Myometrial cell (primary cell): ENCODE data around the gene PSME3. TPM values are rescaled to one million over a fixed set of nuclear protein-coding genes. Genes with fewer than 3 reads are reported as not detected.

Experiments
- total RNA-seq: library from RNA; depleted of rRNA; stranded (reverse); fragments of >200 nt; gene quantifications from 2 replicates; pipeline ENCODE4 v1.2.3, GENCODE V29; 2015

The PSME3 gene
- total RNA-seq: 85.0 and 123 TPM in 2 replicates

GRCh38 chr17:42832934-42833766, at the start of gene PSME3:
Gene PSME3 (plus strand): TSS chr17:42833397. CDS start chr17:42833632, 235 bp downstream.

GRCh38 chr17:42798383-42799380, 34.5 kb upstream of the PSME3 start, which contains the start of the genes CNTD1 and COA3:
Gene CNTD1 (plus strand): TSS chr17:42798861. CDS start chr17:42799068, 207 bp downstream.
Gene COA3 (minus strand): TSS chr17:42798704. CDS start chr17:42798681, 23 bp downstream.

GRCh38 chr17:42844271-42844670, 11.1 kb downstream of the PSME3 start, which contains the start of gene AOC2:
Gene AOC2 (plus strand): TSS chr17:42844580. CDS start chr17:42844627, 47 bp downstream.

GRCh38 chr17:42850954-42851353, 17.8 kb downstream of the PSME3 start, which contains the start of gene AOC3:
Gene AOC3 (plus strand): TSS chr17:42851199. CDS start chr17:42851344, 145 bp downstream.

Other genes with a start within 250 kb of the PSME3 start
- 46.4 and 89.4 TPM in 2 replicates for gene RETREG3, start 224.0 kb upstream of the PSME3 start, total RNA-seq
- 87.6 and 110 TPM in 2 replicates for gene TUBG1, start 223.7 kb upstream of the PSME3 start, total RNA-seq
- 10.4 and 13.8 TPM in 2 replicates for gene TUBG2, start 174.1 kb upstream of the PSME3 start, total RNA-seq
- 20.5 and 27.8 TPM in 2 replicates for gene PLEKHH3, start 156.4 kb upstream of the PSME3 start, total RNA-seq
- gene CCR10, start 151.6 kb upstream of the PSME3 start, total RNA-seq: 22.2 and 27.1 TPM in 2 replicates
- gene CNTNAP1, start 150.9 kb upstream of the PSME3 start, total RNA-seq: 32.8 and 36.9 TPM in 2 replicates
- gene EZH1, start 88.4 kb upstream of the PSME3 start, total RNA-seq: 9.6 and 12.7 TPM in 2 replicates
- 1.9 and 5.5 TPM in 2 replicates for gene RAMP2, start 72.2 kb upstream of the PSME3 start, total RNA-seq
- gene VPS25, start 59.9 kb upstream of the PSME3 start, total RNA-seq: 128 and 142 TPM in 2 replicates
- 12.7 and 13.6 TPM in 2 replicates for gene WNK4, start 52.8 kb upstream of the PSME3 start, total RNA-seq
- 60.8 and 72.4 TPM in 2 replicates for gene COA3, start 34.7 kb upstream of the PSME3 start, total RNA-seq
- gene CNTD1, start 34.5 kb upstream of the PSME3 start, total RNA-seq: 0.58 TPM in 1 of 2 replicates, not detected in the other
- gene BECN1, start 9.1 kb upstream of the PSME3 start, total RNA-seq: 69.2 and 128 TPM in 2 replicates
- gene AOC2, start 11.2 kb downstream of the PSME3 start, total RNA-seq: under 0.01 and 0.29 TPM in 2 replicates
- not detected in 2 replicates for gene AOC3, start 17.8 kb downstream of the PSME3 start, total RNA-seq
- gene G6PC1, start 67.4 kb downstream of the PSME3 start, total RNA-seq: not detected in 2 replicates
- 25.4 and 39.0 TPM in 2 replicates for gene AARSD1, start 131.1 kb downstream of the PSME3 start, total RNA-seq
- 0.29 and 1.4 TPM in 2 replicates for gene PTGES3L, start 146.7 kb downstream of the PSME3 start, total RNA-seq
- gene RUNDC1, start 147.2 kb downstream of the PSME3 start, total RNA-seq: 6.0 and 8.1 TPM in 2 replicates
- 1,299 and 1,434 TPM in 2 replicates for gene RPL27, start 165.0 kb downstream of the PSME3 start, total RNA-seq
- 50.7 and 79.6 TPM in 2 replicates for gene IFI35, start 173.4 kb downstream of the PSME3 start, total RNA-seq
- gene VAT1, start 189.0 kb downstream of the PSME3 start, total RNA-seq: 161 and 164 TPM in 2 replicates
- gene RND2, start 191.8 kb downstream of the PSME3 start, total RNA-seq: 0.71 and 1.2 TPM in 2 replicates